Measurements from ENCODE around the gene CCDC91.

DNA sequence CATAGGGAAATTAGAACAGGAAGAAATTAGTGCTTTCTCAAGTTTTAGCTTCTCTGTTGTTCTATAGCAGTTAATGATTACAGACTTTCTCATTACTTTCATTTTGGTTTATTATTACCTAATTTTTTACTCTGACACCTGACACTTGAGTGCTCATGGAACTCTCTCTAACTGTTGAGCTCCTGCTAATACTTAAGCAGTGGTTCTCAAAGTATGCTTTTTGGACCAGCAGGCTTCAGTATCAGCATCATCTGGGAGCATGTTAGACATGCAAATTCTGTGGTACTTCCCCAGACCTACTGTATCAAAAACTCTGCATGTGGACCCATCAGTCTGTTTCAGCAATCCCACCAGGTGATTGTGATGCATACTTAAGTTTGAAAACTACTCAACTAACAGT is 235.3 kb downstream of the CCDC91 start:
- TF ChIP-seq, protein P1, sequence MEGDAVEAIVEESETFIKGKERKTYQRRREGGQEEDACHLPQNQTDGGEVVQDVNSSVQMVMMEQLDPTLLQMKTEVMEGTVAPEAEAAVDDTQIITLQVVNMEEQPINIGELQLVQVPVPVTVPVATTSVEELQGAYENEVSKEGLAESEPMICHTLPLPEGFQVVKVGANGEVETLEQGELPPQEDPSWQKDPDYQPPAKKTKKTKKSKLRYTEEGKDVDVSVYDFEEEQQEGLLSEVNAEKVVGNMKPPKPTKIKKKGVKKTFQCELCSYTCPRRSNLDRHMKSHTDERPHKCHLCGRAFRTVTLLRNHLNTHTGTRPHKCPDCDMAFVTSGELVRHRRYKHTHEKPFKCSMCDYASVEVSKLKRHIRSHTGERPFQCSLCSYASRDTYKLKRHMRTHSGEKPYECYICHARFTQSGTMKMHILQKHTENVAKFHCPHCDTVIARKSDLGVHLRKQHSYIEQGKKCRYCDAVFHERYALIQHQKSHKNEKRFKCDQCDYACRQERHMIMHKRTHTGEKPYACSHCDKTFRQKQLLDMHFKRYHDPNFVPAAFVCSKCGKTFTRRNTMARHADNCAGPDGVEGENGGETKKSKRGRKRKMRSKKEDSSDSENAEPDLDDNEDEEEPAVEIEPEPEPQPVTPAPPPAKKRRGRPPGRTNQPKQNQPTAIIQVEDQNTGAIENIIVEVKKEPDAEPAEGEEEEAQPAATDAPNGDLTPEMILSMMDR (conservative IDR thresholded peaks at IDR 0.05; ENCODE audit: low read depth, low read length): no peak
- no peak for TF ChIP-seq POLR2A (IDR thresholded peaks at IDR 0.05; ENCODE audit: low read depth, low read length)
- no peak for TF ChIP-seq RFX5 (IDR thresholded peaks at IDR 0.05; ENCODE audit: low read depth, low read length)
- no peak for TF ChIP-seq MAZ (IDR thresholded peaks at IDR 0.05; ENCODE audit: borderline replicate concordance, low read depth, low read length)
- TF ChIP-seq MAFK (IDR thresholded peaks at IDR 0.05; ENCODE audit: low read depth, low read length): no peak
- TF ChIP-seq, protein P2, sequence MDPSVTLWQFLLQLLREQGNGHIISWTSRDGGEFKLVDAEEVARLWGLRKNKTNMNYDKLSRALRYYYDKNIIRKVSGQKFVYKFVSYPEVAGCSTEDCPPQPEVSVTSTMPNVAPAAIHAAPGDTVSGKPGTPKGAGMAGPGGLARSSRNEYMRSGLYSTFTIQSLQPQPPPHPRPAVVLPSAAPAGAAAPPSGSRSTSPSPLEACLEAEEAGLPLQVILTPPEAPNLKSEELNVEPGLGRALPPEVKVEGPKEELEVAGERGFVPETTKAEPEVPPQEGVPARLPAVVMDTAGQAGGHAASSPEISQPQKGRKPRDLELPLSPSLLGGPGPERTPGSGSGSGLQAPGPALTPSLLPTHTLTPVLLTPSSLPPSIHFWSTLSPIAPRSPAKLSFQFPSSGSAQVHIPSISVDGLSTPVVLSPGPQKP (IDR thresholded peaks at IDR 0.05; ENCODE audit: borderline replicate concordance, low read depth, low read length): no peak
- no peak for TF ChIP-seq FOS (IDR thresholded peaks at IDR 0.05; ENCODE audit: low read depth, low read length)

Data from IMR-90 (cell line).